Adrenal gland (tissue), 12 donors: ENCODE data around the gene ITPR1. TPM values are rescaled to one million over a fixed set of nuclear protein-coding genes. Genes with fewer than 3 reads are reported as not detected.

ENCODE experiments used
- DNase-seq, 7 donors: peaks; one replicate each; pipeline ENCODE4 v3.0.0-alpha.2; 2019 to 2020
- H3K27ac ChIP-seq, 5 donors: fragments of 200-600 bp; sonication (generic) in 4 of 5; 1 replicate in 3 of 5; 2 replicates in 2 of 5; pipeline versions ENCODE4 v1.5.1 to v1.8.0; 2016 to 2020; ENCODE audit warnings: mild to moderate bottlenecking in 1 of 5
- H3K27me3 ChIP-seq: fragments of 200-600 bp; 2 replicates; pipeline ENCODE4 v1.8.0; 2021
- H3K36me3 ChIP-seq, 2 donors: fragments of 200-600 bp; replicated peaks in 1 of 2; 1 replicate in 1 of 2; 2 replicates in 1 of 2; pipeline versions ENCODE4 v1.5.1 to v1.8.0; 2018 to 2022
- H3K4me1 ChIP-seq, 2 donors: fragments of 200-600 bp; replicated peaks in 1 of 2; 1 replicate in 1 of 2; 2 replicates in 1 of 2; pipeline versions ENCODE4 v1.5.1 to v1.8.0; 2018 to 2021
- H3K4me3 ChIP-seq, 4 donors: fragments of 200-600 bp; sonication (generic) in 3 of 4; one replicate each; pipeline ENCODE4 v1.5.1; 2016 to 2018
- H3K9me3 ChIP-seq, 3 donors: fragments of 200-600 bp; sonication (generic) in 1 of 3; replicated peaks in 1 of 3; 1 replicate in 2 of 3; 2 replicates in 1 of 3; pipeline versions ENCODE4 v1.5.1 to v1.8.0; 2016 to 2021
- POLR2A ChIP-seq, 2 donors: fragments of 450-650 bp; IDR thresholded peaks; one replicate each; pipeline ENCODE4 v1.6.1; 2017; ENCODE audit warnings: antibody characterized with exemption in 2 of 2, mild to moderate bottlenecking in 2 of 2, moderate library complexity in 1 of 2
- WGBS, 4 donors: extraction: QIAGEN DNeasy Blood & Tissue Kit in 2 of 4; methylation state at CpG; one replicate each; pipeline versions ENCODE4 v1.1.5 to v1.1.7; 2013 to 2017; 5-methylcytosine and 5-hydroxymethylcytosine counted together
- intact Hi-C, 2 donors: fragments of 100-400 bp; cut with DNase I; formaldehyde crosslinking; loops; one replicate each; pipeline versions ENCODE4 v1.14.1 to v1.15.0; 2022 to 2023
- polyA plus RNA-seq, 3 donors: library from polyadenylated mRNA; stranded (reverse); fragments of 200-250 nt in 2 of 3; fragments of 350-450 nt in 1 of 3; fragmentation: Illumina TruSeq in 1 of 3; extraction: RNeasy Lipid Tissue Mini Kit (QIAGEN cat#74804) in 1 of 3; gene quantifications; one replicate each; pipeline ENCODE4 v1.2.3, GENCODE V29; 2013 to 2014
- total RNA-seq, 9 donors: library from RNA; depleted of rRNA in 4 of 9; stranded (reverse); fragments of >200 nt in 4 of 9; fragments of 120-200 nt in 1 of 9; fragmentation: NEBNext Ultra II Directional in 1 of 9; extraction: Animal tissue kit (Norgen Biotek cat#: 25700) in 1 of 9; gene quantifications; one replicate each; pipeline versions ENCODE4 v1.1.0 to v1.2.4, GENCODE V29; 2013 to 2023
- TF ChIP-seq, protein P1 (sequence below), 6 experiments: fragments of 450-650 bp in 4 of 6; fragments of 200-600 bp in 2 of 6; sonication (generic) in 1 of 6; IDR thresholded peaks; 1 replicate in 5 of 6; 2 replicates in 1 of 6; pipeline versions ENCODE4 v1.5.1 to v1.8.0; 2016 to 2021; ENCODE audit warnings: antibody characterized with exemption in 6 of 6, mild to moderate bottlenecking in 2 of 6, moderate library complexity in 1 of 6
- donor health status: healthy with polysubstance abuse.
- donor health status: Bipolar disorder and iron deficiency.
- donor health status: DM: yes; HTN: yes; CAD: no.
- donor health status: DM: no; HTN: no; CAD: no.
- donor health status: DM: no; HTN: no; CAD: no.
- donor health status: DM: yes; HTN: yes; CAD: no.

The ITPR1 gene
- total and polyA plus RNA-seq, 12 donors, result 21.6 to 198 (median 76.6) TPM

DNA sequence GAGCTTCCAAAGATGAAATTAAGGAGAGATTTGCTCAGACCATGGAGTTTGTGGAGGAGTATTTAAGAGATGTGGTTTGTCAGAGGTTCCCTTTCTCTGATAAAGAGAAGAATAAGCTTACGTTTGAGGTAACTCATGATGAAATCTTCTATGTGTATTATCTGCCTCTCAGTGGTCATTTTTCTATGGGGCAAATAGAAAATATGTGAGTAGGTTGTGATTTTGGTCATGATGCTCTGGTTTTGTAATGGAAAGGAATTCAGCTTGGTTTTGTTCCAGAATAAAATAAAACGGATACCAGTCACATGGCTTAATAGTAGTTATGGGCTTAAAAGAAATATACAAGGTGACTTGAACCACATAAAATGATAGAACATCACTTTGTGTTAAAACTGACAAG lies 181.1 kb downstream of the ITPR1 start:
- 54 to 66% (median 59%) methylated on average over 2 of the region's 2 CpGs for WGBS, 4 donors
- intact Hi-C loops, result no loop called here

GRCh38 chr3:4675704-4676103 lies 182.6 kb downstream of the ITPR1 start:
- no peak for TF ChIP-seq POLR2A (IDR thresholded peaks at IDR 0.05)
- TF ChIP-seq, protein P1, sequence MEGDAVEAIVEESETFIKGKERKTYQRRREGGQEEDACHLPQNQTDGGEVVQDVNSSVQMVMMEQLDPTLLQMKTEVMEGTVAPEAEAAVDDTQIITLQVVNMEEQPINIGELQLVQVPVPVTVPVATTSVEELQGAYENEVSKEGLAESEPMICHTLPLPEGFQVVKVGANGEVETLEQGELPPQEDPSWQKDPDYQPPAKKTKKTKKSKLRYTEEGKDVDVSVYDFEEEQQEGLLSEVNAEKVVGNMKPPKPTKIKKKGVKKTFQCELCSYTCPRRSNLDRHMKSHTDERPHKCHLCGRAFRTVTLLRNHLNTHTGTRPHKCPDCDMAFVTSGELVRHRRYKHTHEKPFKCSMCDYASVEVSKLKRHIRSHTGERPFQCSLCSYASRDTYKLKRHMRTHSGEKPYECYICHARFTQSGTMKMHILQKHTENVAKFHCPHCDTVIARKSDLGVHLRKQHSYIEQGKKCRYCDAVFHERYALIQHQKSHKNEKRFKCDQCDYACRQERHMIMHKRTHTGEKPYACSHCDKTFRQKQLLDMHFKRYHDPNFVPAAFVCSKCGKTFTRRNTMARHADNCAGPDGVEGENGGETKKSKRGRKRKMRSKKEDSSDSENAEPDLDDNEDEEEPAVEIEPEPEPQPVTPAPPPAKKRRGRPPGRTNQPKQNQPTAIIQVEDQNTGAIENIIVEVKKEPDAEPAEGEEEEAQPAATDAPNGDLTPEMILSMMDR (IDR thresholded peaks at IDR 0.05), result no peak
- intact Hi-C loops, result no loop called here
- H3K36me3 ChIP-seq, result peaks cover 0 to 28% of the 10 kb centered on the region in 2 donors
- H3K4me1 ChIP-seq, result peaks cover 0 to 4% of the 10 kb centered on the region in 2 donors
- no peak for DNase-seq
- H3K27me3 ChIP-seq, result no peaks in the 10 kb centered on the region
- WGBS, 4 donors, result 88 to 100% (median 97%) methylated on average over 1 of the region's 1 CpG
- no peak overlapping the region for H3K27ac ChIP-seq
- H3K9me3 ChIP-seq, result no peaks in the 10 kb centered on the region
- no peak overlapping the region for H3K4me3 ChIP-seq

More for the DNA sequence above, 181.1 kb downstream of the ITPR1 start:
- no peak overlapping the region for H3K4me3 ChIP-seq
- no peaks in the 10 kb centered on the region for H3K9me3 ChIP-seq
- peak overlapping the region in 1 of 5 donors; percentile 23 for H3K27ac ChIP-seq
- H3K36me3 ChIP-seq, result peaks cover 0 to 40% of the 10 kb centered on the region in 2 donors
- no peak for DNase-seq
- no peak for TF ChIP-seq POLR2A (IDR thresholded peaks at IDR 0.05)
- TF ChIP-seq, protein P1 (IDR thresholded peaks at IDR 0.05), result no peak
- H3K27me3 ChIP-seq, result no peaks in the 10 kb centered on the region
- peaks cover 0 to 4% of the 10 kb centered on the region in 2 donors for H3K4me1 ChIP-seq

GRCh38 chr3:4678320-4678719 lies 185.2 kb downstream of the ITPR1 start:
- no peaks in the 10 kb centered on the region for H3K9me3 ChIP-seq
- intact Hi-C loops, result no loop called here
- no peak for TF ChIP-seq POLR2A (IDR thresholded peaks at IDR 0.05)
- TF ChIP-seq, protein P1 (IDR thresholded peaks at IDR 0.05), result no peak
- no peak overlapping the region for H3K4me3 ChIP-seq
- H3K36me3 ChIP-seq, result peaks cover 0 to 12% of the 10 kb centered on the region in 2 donors
- no peaks in the 10 kb centered on the region for H3K27me3 ChIP-seq
- no peak for DNase-seq
- 90 to 95% (median 93%) methylated on average over 10 of the region's 10 CpGs for WGBS, 4 donors
- no peak overlapping the region for H3K27ac ChIP-seq
- H3K4me1 ChIP-seq, result peaks cover 0 to 4% of the 10 kb centered on the region in 2 donors

GRCh38 chr3:4680227-4680691 lies 187.1 kb downstream of the ITPR1 start:
- no peaks in the 10 kb centered on the region for H3K27me3 ChIP-seq
- DNase-seq, result no peak
- no peak overlapping the region for H3K4me3 ChIP-seq
- no peaks in the 10 kb centered on the region for H3K9me3 ChIP-seq
- TF ChIP-seq, protein P1 (IDR thresholded peaks at IDR 0.05), result no peak
- no peak for TF ChIP-seq POLR2A (IDR thresholded peaks at IDR 0.05)
- no peak overlapping the region for H3K27ac ChIP-seq
- no peaks in the 10 kb centered on the region for H3K4me1 ChIP-seq
- peaks cover 0 to 20% of the 10 kb centered on the region in 2 donors for H3K36me3 ChIP-seq
- WGBS, 4 donors, result 96 to 100% (median 98%) methylated on average over 3 of the region's 3 CpGs
- intact Hi-C loops, result no loop called here
